RPMI7951 (cell line): ENCODE results near the gene CEP162. TPM values are rescaled to one million over a fixed set of nuclear protein-coding genes. Genes with fewer than 3 reads are reported as not detected.
"Not testable (repeated sequence)": the region's sequence is repeated elsewhere in the genome, so short reads cannot be mapped to it uniquely, and the experiment has no call there.

Experiments used
- DNase-seq: peaks from one replicate; pipeline ENCODE4 v3.0.0-alpha.2; 2012; ENCODE audit warnings: low read depth
- total RNA-seq: library from RNA; depleted of rRNA; stranded (reverse); fragments of >200 nt; shearing (Covaris generic); gene quantifications from 2 replicates; pipeline ENCODE4 v1.2.3, GENCODE V29; 2014; rRNA removed

The CEP162 gene
- 5.3 and 6.7 TPM in 2 replicates for total RNA-seq

GRCh38 chr6:84227434-84228197 lies at the start of gene CEP162:
CEP162 (minus strand) TSS chr6:84227643; CDS start chr6:84226393, 1,250 bp downstream.
- DNase-seq: peak; percentile 83

- DNase-seq: no peak
Observed at GRCh38 chr6:84274856-84275255, 47.4 kb upstream of the CEP162 start.

GRCh38 chr6:84273048-84273809 lies 45.8 kb upstream of the CEP162 start:
- no peak for DNase-seq

- DNase-seq: no peak
Observed at GRCh38 chr6:84272298-84272697, 44.9 kb upstream of the CEP162 start.

- DNase-seq: no peak
Observed at GRCh38 chr6:84271061-84271716, 43.7 kb upstream of the CEP162 start.

- no peak for DNase-seq
Observed at GRCh38 chr6:84269947-84270733, 42.7 kb upstream of the CEP162 start.

GRCh38 chr6:84268781-84269180 lies 41.3 kb upstream of the CEP162 start:
- no peak for DNase-seq

- DNase-seq: peak; percentile 78
Observed at GRCh38 chr6:84263557-84263956, 36.1 kb upstream of the CEP162 start.

GRCh38 chr6:84260926-84261325 lies 33.5 kb upstream of the CEP162 start:
- DNase-seq: no peak

GRCh38 chr6:84260196-84260595 lies 32.8 kb upstream of the CEP162 start:
- DNase-seq: no peak

GRCh38 chr6:84258866-84259265 lies 31.4 kb upstream of the CEP162 start:
- no peak for DNase-seq

- DNase-seq: peak; percentile 34
Observed at GRCh38 chr6:84258268-84258667, 30.8 kb upstream of the CEP162 start.

GRCh38 chr6:84255641-84256040 lies 28.2 kb upstream of the CEP162 start:
- DNase-seq: no peak

- DNase-seq: no peak
Observed at GRCh38 chr6:84253380-84253779, 25.9 kb upstream of the CEP162 start.

- no peak for DNase-seq
Observed at GRCh38 chr6:84251891-84252539, 24.6 kb upstream of the CEP162 start.

- DNase-seq: peak; percentile 20
Observed at GRCh38 chr6:84249724-84250123, 22.3 kb upstream of the CEP162 start.

GRCh38 chr6:84244416-84245081 lies 17.1 kb upstream of the CEP162 start:
- DNase-seq: not testable (repeated sequence)

GRCh38 chr6:84243240-84243639 lies 15.8 kb upstream of the CEP162 start:
- DNase-seq: no peak

- no peak for DNase-seq
Observed at GRCh38 chr6:84242265-84242664, 14.8 kb upstream of the CEP162 start.

GRCh38 chr6:84228198-84228543 lies 728 bp upstream of the CEP162 start:
- DNase-seq: no peak

GRCh38 chr6:84227044-84227433 lies 404 bp downstream of the CEP162 start:
- DNase-seq: no peak
